NCI-H128 (cell line): ENCODE measurements around the gene AEBP1.

Experiments used
- DNase-seq: peaks from one replicate; lab custom pipeline; 2025; ENCODE audit not compliant: unreplicated experiment; lab: John Stamatoyannopoulos, UW

The AEBP1 gene

GRCh38 chr7:44104860-44105771 is 971 bp downstream of the AEBP1 start:
- DNase-seq = no peak

- DNase-seq = no peak
Measured at GRCh38 chr7:44105832-44106231, 1.7 kb downstream of the AEBP1 start.

- no peak for DNase-seq
Measured at GRCh38 chr7:44106311-44107065, 2.3 kb downstream of the AEBP1 start.

GRCh38 chr7:44107116-44107960 is 3.2 kb downstream of the AEBP1 start:
- no peak for DNase-seq

GRCh38 chr7:44107961-44108767 is 4.0 kb downstream of the AEBP1 start:
- no peak for DNase-seq

- DNase-seq = no peak
Measured at GRCh38 chr7:44108768-44109750, 4.9 kb downstream of the AEBP1 start.

- no peak for DNase-seq
Measured at GRCh38 chr7:44109991-44110390, 5.8 kb downstream of the AEBP1 start.

GRCh38 chr7:44110719-44111635 is 6.8 kb downstream of the AEBP1 start:
- DNase-seq = no peak

- DNase-seq = no peak
Measured at GRCh38 chr7:44111761-44112160, 7.6 kb downstream of the AEBP1 start.

GRCh38 chr7:44112231-44112996 is 8.3 kb downstream of the AEBP1 start:
- no peak for DNase-seq

GRCh38 chr7:44112997-44113763 is 9.0 kb downstream of the AEBP1 start:
- no peak for DNase-seq

GRCh38 chr7:44113764-44114354 is 9.7 kb downstream of the AEBP1 start:
- no peak for DNase-seq

GRCh38 chr7:44114586-44115310 is 10.6 kb downstream of the AEBP1 start:
- no peak for DNase-seq

- DNase-seq = no peak
Measured at GRCh38 chr7:44116087-44116788, 12.1 kb downstream of the AEBP1 start.
